SK-N-SH (cell line): Measurements from ENCODE around the gene PARD3. TPM values are rescaled to one million over a fixed set of nuclear protein-coding genes. Genes with fewer than 3 reads are reported as not detected.

ENCODE experiments used
- CTCF ChIA-PET: fragments of 300-600, 350-600 bp; formaldehyde crosslinking; extraction: SDS; loops from one replicate; lab custom pipeline; 2021; lab: Yijun Ruan, JAX
- POLR2A ChIA-PET: fragments of 350-600 bp; sonication (Branson Sonifier 250); formaldehyde crosslinking; extraction: SDS; loops from one replicate; lab custom pipeline; 2020; ENCODE audit warnings: antibody characterized with exemption, inconsistent platforms; lab: Yijun Ruan, JAX
- DNase-seq: peaks from one replicate; pipeline ENCODE4 v3.0.0; 2012
- H2AFZ ChIP-seq: fragments of 200-600 bp; sonication (generic); 2 replicates; pipeline ENCODE4 v1.8.1; 2016; ENCODE audit warnings: antibody characterized with exemption, mild to moderate bottlenecking, low read depth
- H3F3A ChIP-seq: fragments of 200-600 bp; sonication (generic); replicated peaks from 2 replicates; pipeline ENCODE3; 2016; ENCODE audit warnings: antibody characterized with exemption, mild to moderate bottlenecking; ENCODE audit not compliant: insufficient read depth
- H3K27ac ChIP-seq, 2 experiments: fragments of 200-500 bp in 1 of 2; fragments of 200-600 bp in 1 of 2; sonication (Bioruptor generic) in 1 of 2; sonication (generic), shearing (Covaris generic) in 1 of 2; 2 replicates each; pipeline versions ENCODE4 v1.5.1 to v1.6.1; 2014 to 2016; ENCODE audit warnings: low read depth in 2 of 2, inconsistent platforms in 1 of 2, low read length in 1 of 2, mild to moderate bottlenecking in 1 of 2, mixed read lengths in 1 of 2
- H3K27me3 ChIP-seq: fragments of 200-600 bp; sonication (generic), shearing (Covaris generic); 2 replicates; pipeline ENCODE4 v1.6.1; 2016; ENCODE audit warnings: mixed run types; ENCODE audit not compliant: insufficient read depth
- H3K36me3 ChIP-seq, 2 experiments: fragments of 200-500 bp in 1 of 2; fragments of 200-600 bp in 1 of 2; sonication (Bioruptor generic) in 1 of 2; sonication (generic) in 1 of 2; replicated peaks in 1 of 2; 2 replicates each; pipeline versions ENCODE3 to v1.5.1; 2014 to 2016; ENCODE audit warnings: low read length in 1 of 2, mild to moderate bottlenecking in 1 of 2; ENCODE audit not compliant: insufficient read depth in 2 of 2, control insufficient read depth in 1 of 2
- H3K4me1 ChIP-seq, 2 experiments: fragments of 200-500 bp in 1 of 2; fragments of 200-600 bp in 1 of 2; sonication (Bioruptor generic) in 1 of 2; sonication (generic), shearing (Covaris generic) in 1 of 2; 2 replicates each; pipeline versions ENCODE4 v1.5.1 to v1.6.1; 2014 to 2016; ENCODE audit warnings: low read depth in 1 of 2, low read length in 1 of 2, mixed run types in 1 of 2; ENCODE audit not compliant: insufficient read depth in 2 of 2, control insufficient read depth in 1 of 2
- H3K4me2 ChIP-seq: fragments of 200-600 bp; sonication (generic), shearing (Covaris generic); 2 replicates; pipeline ENCODE4 v1.6.1; 2017; ENCODE audit warnings: mixed run types
- H3K4me3 ChIP-seq, 2 experiments: fragments of 200-500 bp in 1 of 2; fragments of 200-600 bp in 1 of 2; sonication (Bioruptor generic) in 1 of 2; sonication (generic), shearing (Covaris generic) in 1 of 2; 2 replicates each; pipeline versions ENCODE4 v1.5.1 to v1.8.1; 2014 to 2016; ENCODE audit warnings: low read depth in 2 of 2, inconsistent platforms in 1 of 2, low read length in 1 of 2, mild to moderate bottlenecking in 1 of 2, mixed read lengths in 1 of 2, moderate library complexity in 1 of 2
- H3K79me2 ChIP-seq: fragments of 200-600 bp; sonication (generic); 2 replicates; pipeline ENCODE4 v1.8.1; 2017; ENCODE audit warnings: mild to moderate bottlenecking; ENCODE audit not compliant: insufficient read depth
- H3K9ac ChIP-seq: fragments of 200-600 bp; sonication (generic); 2 replicates; pipeline ENCODE4 v1.6.1; 2017; ENCODE audit warnings: mixed run types
- H3K9me2 ChIP-seq: fragments of 200-600 bp; sonication (generic); 2 replicates; pipeline ENCODE4 v1.6.1; 2017; ENCODE audit warnings: mixed run types
- H3K9me3 ChIP-seq: fragments of 200-600 bp; sonication (generic); 2 replicates; pipeline ENCODE4 v1.6.1; 2017; ENCODE audit warnings: mixed run types, mild to moderate bottlenecking, moderate library complexity
- H4K20me1 ChIP-seq: fragments of 200-600 bp; sonication (generic); 2 replicates; pipeline ENCODE4 v1.6.1; 2017; ENCODE audit warnings: mild to moderate bottlenecking, mixed run types; ENCODE audit not compliant: insufficient read depth
- ELF1 ChIP-seq: IDR thresholded peaks from 2 replicates; pipeline ENCODE4 v1.4.0; 2012
- EZH2phosphoT487 ChIP-seq: fragments of 200-600 bp; sonication (generic); IDR thresholded peaks from 2 replicates; pipeline ENCODE4 v1.6.1; 2017; ENCODE audit warnings: low read depth, mixed run types, mild to moderate bottlenecking, antibody characterized with exemption, moderate library complexity, borderline replicate concordance
- FOSL2 ChIP-seq: IDR thresholded peaks from 2 replicates; pipeline ENCODE4 v1.4.0; 2012; ENCODE audit warnings: low read depth, mild to moderate bottlenecking, moderate library complexity, borderline replicate concordance
- FOXJ3 ChIP-seq: sonication (generic); formaldehyde crosslinking; IDR thresholded peaks from 2 replicates; pipeline ENCODE4 v1.5.1; 2020; ENCODE audit warnings: mild to moderate bottlenecking, missing genetic modification reagents
- GABPA ChIP-seq: IDR thresholded peaks from 2 replicates; pipeline ENCODE4 v1.4.0; 2012; ENCODE audit warnings: low read depth, mild to moderate bottlenecking
- MEF2A ChIP-seq: IDR thresholded peaks from 2 replicates; pipeline ENCODE4 v1.4.0; 2012; ENCODE audit warnings: low read depth, borderline replicate concordance
- NFIC ChIP-seq: IDR thresholded peaks from 2 replicates; pipeline ENCODE4 v1.4.0; 2012; ENCODE audit warnings: borderline replicate concordance
- RAD21 ChIP-seq: IDR thresholded peaks from 2 replicates; pipeline ENCODE4 v1.6.1; 2012; ENCODE audit warnings: mild to moderate bottlenecking, low read length
- RFX5 ChIP-seq: IDR thresholded peaks from 2 replicates; pipeline ENCODE4 v1.6.1; 2012; ENCODE audit warnings: mild to moderate bottlenecking, improper control_type of control experiment, low read length
- TCF12 ChIP-seq: IDR thresholded peaks from 2 replicates; pipeline ENCODE4 v1.4.0; 2012
- WGBS: methylation state at CpG from one replicate; pipeline ENCODE4 v1.1.6; 2017; ENCODE audit warnings: low lambda C conversion rate; 5-methylcytosine and 5-hydroxymethylcytosine counted together
- polyA plus RNA-seq, 3 experiments: library from polyadenylated mRNA; depleted of rRNA; stranded (reverse); fragments of >200 nt; gene quantifications; 2 replicates each; pipeline ENCODE4 v1.2.3, GENCODE V29; 2012
- TF ChIP-seq, protein P1 (sequence below): IDR thresholded peaks from 2 replicates; pipeline ENCODE4; 2012
- TF ChIP-seq, protein P2 (sequence below): fragments of 200-600 bp; sonication (generic); IDR thresholded peaks from 2 replicates; pipeline ENCODE4 v1.6.1; 2017; ENCODE audit warnings: antibody characterized with exemption, mild to moderate bottlenecking, moderate library complexity

The PARD3 gene
- polyA plus RNA-seq, 1 of the 3 experiments (the other 2 are of a cell fraction), result 29.4 TPM

DNA sequence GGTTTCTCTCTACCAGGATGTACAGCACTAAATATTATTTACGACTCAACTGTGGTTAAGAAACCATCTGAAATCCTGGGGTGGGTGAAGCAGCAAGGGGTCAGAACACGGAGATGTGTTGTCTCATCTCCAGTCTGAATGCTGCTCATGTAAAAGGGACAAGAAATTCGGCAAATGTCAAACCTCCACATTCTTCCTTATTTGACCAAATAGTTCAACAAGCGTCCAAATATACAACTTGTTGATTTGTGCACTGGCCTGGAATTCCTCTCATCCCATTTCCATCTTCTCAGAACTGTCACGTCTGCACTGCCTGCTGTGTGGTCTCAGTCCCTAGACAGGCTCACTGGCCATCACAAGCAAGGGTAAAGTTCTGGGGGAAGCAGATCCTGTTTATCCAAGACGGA, 520.0 kb downstream of the PARD3 start:
- 70% methylated on average over 6 of the region's 6 CpGs for WGBS
- ChIA-PET CTCF (no interaction called here), POLR2A (no interaction called here)
- Histone ChIP-seq H3K9me2 (no peaks in the 10 kb centered on the region), H3K4me1 (peaks cover 5 to 31% of the 10 kb centered on the region in 2 experiments), H3F3A (peaks cover 31% of the 10 kb centered on the region), H2AFZ (no peak overlapping the region), H3K79me2 (no peaks in the 10 kb centered on the region), H3K9ac (no peak overlapping the region), H3K36me3 (no peaks in the 10 kb centered on the region), H3K4me3 (no peak overlapping the region), H3K27ac (peak overlapping the region in 1 of 2 experiments; percentile 17; a peak in 1 of 4 replicates), H4K20me1 (no peaks in the 10 kb centered on the region), H3K9me3 (no peaks in the 10 kb centered on the region), H3K4me2 (no peak overlapping the region), H3K27me3 (no peaks in the 10 kb centered on the region)
- TF ChIP-seq, protein P1, sequence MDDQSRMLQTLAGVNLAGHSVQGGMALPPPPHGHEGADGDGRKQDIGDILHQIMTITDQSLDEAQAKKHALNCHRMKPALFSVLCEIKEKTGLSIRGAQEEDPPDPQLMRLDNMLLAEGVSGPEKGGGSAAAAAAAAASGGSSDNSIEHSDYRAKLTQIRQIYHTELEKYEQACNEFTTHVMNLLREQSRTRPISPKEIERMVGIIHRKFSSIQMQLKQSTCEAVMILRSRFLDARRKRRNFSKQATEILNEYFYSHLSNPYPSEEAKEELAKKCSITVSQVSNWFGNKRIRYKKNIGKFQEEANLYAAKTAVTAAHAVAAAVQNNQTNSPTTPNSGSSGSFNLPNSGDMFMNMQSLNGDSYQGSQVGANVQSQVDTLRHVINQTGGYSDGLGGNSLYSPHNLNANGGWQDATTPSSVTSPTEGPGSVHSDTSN, result peak; percentile 42
- TF ChIP-seq TCF12 (peak; percentile 66), NFIC (peak; percentile 41; the same call in 1 of the 2 replicates), RAD21 (no peak)
- no peak for DNase-seq

DNA sequence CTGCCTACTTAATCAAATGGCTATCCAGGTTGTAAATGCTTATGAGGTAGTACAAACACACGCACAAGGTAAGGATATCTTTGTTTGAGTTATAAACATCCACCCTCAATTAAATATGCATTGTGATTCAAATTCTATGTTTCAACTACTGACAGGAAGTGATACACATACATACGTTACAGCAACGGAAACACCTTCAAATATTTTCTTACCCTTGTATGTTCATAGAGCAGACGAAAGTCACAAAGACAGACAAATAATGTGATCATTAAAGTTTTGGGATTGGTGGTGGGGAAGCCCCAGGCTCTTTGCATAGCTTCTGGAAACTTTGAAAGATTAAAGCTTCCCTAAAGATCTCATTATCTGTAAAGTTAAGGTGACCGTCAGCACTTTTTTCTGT, 521.0 kb downstream of the PARD3 start:
- Histone ChIP-seq H3K79me2 (no peaks in the 10 kb centered on the region), H4K20me1 (no peaks in the 10 kb centered on the region), H3K4me1 (peaks cover 5 to 32% of the 10 kb centered on the region in 2 experiments), H2AFZ (no peak overlapping the region), H3K9ac (no peak overlapping the region), H3K9me2 (no peaks in the 10 kb centered on the region), H3K4me3 (no peak overlapping the region), H3K36me3 (no peaks in the 10 kb centered on the region), H3K9me3 (no peaks in the 10 kb centered on the region)
- DNase-seq, result no peak
- POLR2A ChIA-PET, result no interaction called here
- 95% methylated on average over 5 of the region's 5 CpGs for WGBS
- TF ChIP-seq NFIC (no peak), GABPA (no peak)
- TF ChIP-seq, protein P2, sequence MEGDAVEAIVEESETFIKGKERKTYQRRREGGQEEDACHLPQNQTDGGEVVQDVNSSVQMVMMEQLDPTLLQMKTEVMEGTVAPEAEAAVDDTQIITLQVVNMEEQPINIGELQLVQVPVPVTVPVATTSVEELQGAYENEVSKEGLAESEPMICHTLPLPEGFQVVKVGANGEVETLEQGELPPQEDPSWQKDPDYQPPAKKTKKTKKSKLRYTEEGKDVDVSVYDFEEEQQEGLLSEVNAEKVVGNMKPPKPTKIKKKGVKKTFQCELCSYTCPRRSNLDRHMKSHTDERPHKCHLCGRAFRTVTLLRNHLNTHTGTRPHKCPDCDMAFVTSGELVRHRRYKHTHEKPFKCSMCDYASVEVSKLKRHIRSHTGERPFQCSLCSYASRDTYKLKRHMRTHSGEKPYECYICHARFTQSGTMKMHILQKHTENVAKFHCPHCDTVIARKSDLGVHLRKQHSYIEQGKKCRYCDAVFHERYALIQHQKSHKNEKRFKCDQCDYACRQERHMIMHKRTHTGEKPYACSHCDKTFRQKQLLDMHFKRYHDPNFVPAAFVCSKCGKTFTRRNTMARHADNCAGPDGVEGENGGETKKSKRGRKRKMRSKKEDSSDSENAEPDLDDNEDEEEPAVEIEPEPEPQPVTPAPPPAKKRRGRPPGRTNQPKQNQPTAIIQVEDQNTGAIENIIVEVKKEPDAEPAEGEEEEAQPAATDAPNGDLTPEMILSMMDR, result no peak
- TF ChIP-seq, all 33 proteins: peak for 0
- Histone ChIP-seq H3K27me3 (no peaks in the 10 kb centered on the region), H3F3A (peaks cover 29% of the 10 kb centered on the region), H3K4me2 (no peak overlapping the region), H3K27ac (no peak overlapping the region)
- CTCF ChIA-PET, result interaction anchor here (1.3 kb wide), 1 partner anchor 14 kb away, joined by 3 read pairs; no protein-coding TSS in a partner anchor

DNA sequence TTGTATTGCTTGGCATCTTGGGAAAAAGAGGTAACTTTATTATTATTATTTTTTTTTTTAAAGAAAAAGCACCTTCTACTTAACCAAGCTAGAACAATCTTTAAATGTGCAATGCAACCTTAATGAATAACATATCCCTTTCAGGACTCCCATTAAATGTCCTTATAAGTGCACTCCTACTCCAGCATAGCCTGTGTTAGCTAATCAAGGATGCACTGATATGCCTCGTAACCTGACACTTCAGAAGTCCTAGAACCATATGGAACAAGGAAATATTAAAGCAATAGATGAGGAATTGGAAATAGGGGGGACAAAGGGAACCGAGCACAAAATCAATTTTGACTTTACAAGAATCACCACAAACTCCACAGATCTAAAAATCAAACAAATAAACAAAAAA, 522.4 kb downstream of the PARD3 start:
- Histone ChIP-seq H4K20me1 (no peaks in the 10 kb centered on the region), H3K36me3 (no peaks in the 10 kb centered on the region), H3F3A (peaks cover 17% of the 10 kb centered on the region), H3K4me2 (no peak overlapping the region), H3K9ac (no peak overlapping the region), H3K27ac (peak overlapping the region; percentile 53 to 95; a peak in 3 of 4 replicates), H3K9me3 (no peaks in the 10 kb centered on the region), H3K79me2 (no peaks in the 10 kb centered on the region), H3K4me3 (no peak overlapping the region), H2AFZ (no peak overlapping the region), H3K27me3 (no peaks in the 10 kb centered on the region), H3K4me1 (peaks cover 5 to 20% of the 10 kb centered on the region in 2 experiments), H3K9me2 (no peaks in the 10 kb centered on the region)
- 93% methylated on average over 2 of the region's 2 CpGs for WGBS
- DNase-seq, result no peak
- TF ChIP-seq FOXJ3 (CRISPR knock-in tag) (no peak), ELF1 (no peak), EZH2phosphoT487 (no peak), MEF2A (no peak), FOSL2 (no peak), RFX5 (no peak)
- TF ChIP-seq, protein P2, result no peak
- CTCF ChIA-PET, result interaction anchor here (0.9 kb wide), 1 partner anchor 16 kb away, joined by 3 read pairs; no protein-coding TSS in a partner anchor
- POLR2A ChIA-PET, result no interaction called here
